Endothelial cell of umbilical vein (primary cell): ENCODE results near the gene STYK1. TPM values are rescaled to one million over a fixed set of nuclear protein-coding genes. Genes with fewer than 3 reads are reported as not detected.

ENCODE experiments used
- BruUV-seq: library from RNA; stranded (reverse); fragments of 400-500 nt; replicated peaks from 2 replicates; lab custom pipeline; 2021; lab: Mats Ljungman, UMichigan
- CTCF ChIA-PET: fragments of 300-600, 350-600 bp; sonication (Branson Sonifier 250); formaldehyde crosslinking; loops from one replicate; lab custom pipeline; 2021; ENCODE audit warnings: antibody characterized with exemption, inconsistent platforms; lab: Charles Lee
- POLR2A ChIA-PET: fragments of 300-600, 350-600 bp; sonication (Branson Sonifier 250); formaldehyde crosslinking; loops from one replicate; lab custom pipeline; 2021; ENCODE audit warnings: antibody characterized with exemption, inconsistent platforms; lab: Charles Lee
- DNase-seq: peaks from one replicate; pipeline ENCODE4 v3.0.0-alpha.2; 2011; ENCODE audit warnings: low read depth, low spot score
- FAIRE-seq: peaks from 2 replicates; lab custom pipeline; 2011; peaks lifted over from hg19 to GRCh38; lab: Jason Lieb, UNC
- H2AFZ ChIP-seq: 2 replicates; pipeline ENCODE4 v1.6.0; 2012; ENCODE audit warnings: low read depth, low read length, control low read depth, inconsistent platforms
- H3K27ac ChIP-seq: 2 replicates; pipeline ENCODE4 v1.5.1; 2011; ENCODE audit warnings: low read depth, mild to moderate bottlenecking, control low read depth, low read length, moderate library complexity; ENCODE audit not compliant: insufficient read depth
- H3K27me3 ChIP-seq, 2 experiments: 2 replicates each; pipeline versions ENCODE4 v1.6.0 to v1.6.1; 2011; ENCODE audit warnings: low read length in 2 of 2, mixed read lengths in 1 of 2; ENCODE audit not compliant: control insufficient read depth in 2 of 2, insufficient read depth in 2 of 2
- H3K36me3 ChIP-seq, 2 experiments: 2 replicates in 1 of 2; 3 replicates in 1 of 2; pipeline ENCODE4 v1.5.1; 2011; ENCODE audit warnings: low read length in 2 of 2, mild to moderate bottlenecking in 1 of 2, moderate library complexity in 1 of 2; ENCODE audit not compliant: control insufficient read depth in 2 of 2, insufficient read depth in 2 of 2; ENCODE audit errors: extremely low read depth in 1 of 2
- H3K4me1 ChIP-seq: 3 replicates; pipeline ENCODE4 v1.5.1; 2011; ENCODE audit warnings: mild to moderate bottlenecking, low read length; ENCODE audit not compliant: control insufficient read depth, insufficient read depth; ENCODE audit errors: extremely low read depth
- H3K4me2 ChIP-seq: 2 replicates; pipeline ENCODE4 v1.6.1; 2011; ENCODE audit warnings: low read length, control low read depth, mixed read lengths; ENCODE audit not compliant: insufficient read depth
- H3K4me3 ChIP-seq, 3 experiments: fragments of 200-600 bp in 1 of 3; sonication (generic), shearing (Covaris generic) in 1 of 3; replicated peaks in 1 of 3; 2 replicates each; pipeline ENCODE4 v1.5.1; 2011 to 2016; ENCODE audit warnings: control low read depth in 3 of 3, low read length in 3 of 3, mild to moderate bottlenecking in 2 of 3, inconsistent platforms in 1 of 3, low read depth in 1 of 3, moderate library complexity in 1 of 3; ENCODE audit not compliant: insufficient read depth in 1 of 3
- H3K79me2 ChIP-seq: 2 replicates; pipeline ENCODE4 v1.6.0; 2012; ENCODE audit warnings: low read length, inconsistent platforms; ENCODE audit not compliant: control insufficient read depth, insufficient read depth
- H3K9ac ChIP-seq: replicated peaks from 2 replicates; pipeline ENCODE3; 2011; ENCODE audit warnings: low read length, control low read depth; ENCODE audit not compliant: insufficient read depth; ENCODE audit errors: extremely low read depth
- H3K9me1 ChIP-seq: replicated peaks from 3 replicates; pipeline ENCODE4 v1.6.0; 2011; ENCODE audit warnings: mild to moderate bottlenecking, low read length; ENCODE audit not compliant: control insufficient read depth, insufficient read depth; ENCODE audit errors: extremely low read depth
- H3K9me3 ChIP-seq: replicated peaks from 2 replicates; pipeline ENCODE4 v1.5.1; 2012; ENCODE audit warnings: low read length, inconsistent platforms; ENCODE audit not compliant: control insufficient read depth, insufficient read depth
- H4K20me1 ChIP-seq: replicated peaks from 2 replicates; pipeline ENCODE3; 2011; ENCODE audit warnings: mild to moderate bottlenecking, low read length; ENCODE audit not compliant: control insufficient read depth, insufficient read depth; ENCODE audit errors: extremely low read depth
- CTCF ChIP-seq, 2 donors: IDR thresholded peaks; 1 replicate in 1 of 2; 2 replicates in 1 of 2; pipeline ENCODE4 v1.5.1; 2011; ENCODE audit warnings: low read length in 2 of 2, mild to moderate bottlenecking in 2 of 2, moderate library complexity in 2 of 2, control low read depth in 1 of 2, inconsistent platforms in 1 of 2, low read depth in 1 of 2; ENCODE audit not compliant: insufficient read depth in 1 of 2; ENCODE audit errors: extremely low read depth in 1 of 2
- GATA2 ChIP-seq: IDR thresholded peaks from 2 replicates; pipeline ENCODE4 v1.7.0; 2011; ENCODE audit warnings: low read depth, mild to moderate bottlenecking, moderate library complexity, mixed read lengths, low read length; ENCODE audit not compliant: insufficient read length, insufficient read depth
- JUN ChIP-seq: IDR thresholded peaks from 2 replicates; pipeline ENCODE4 v1.6.1; 2011; ENCODE audit warnings: borderline replicate concordance, low read depth; ENCODE audit not compliant: insufficient read length, insufficient read depth
- MAX ChIP-seq: IDR thresholded peaks from 2 replicates; pipeline ENCODE4 v1.6.1; 2011; ENCODE audit not compliant: insufficient read depth, insufficient read length
- MYC ChIP-seq: IDR thresholded peaks from one replicate; pipeline ENCODE4 v1.6.1; 2011; ENCODE audit warnings: mild to moderate bottlenecking, low read depth, low read length
- POLR2A ChIP-seq: IDR thresholded peaks from 2 replicates; pipeline ENCODE4 v1.6.1; 2012; ENCODE audit warnings: low read depth, mild to moderate bottlenecking, control low read depth, low read length
- POLR2AphosphoS5 ChIP-seq: IDR thresholded peaks from 2 replicates; pipeline ENCODE4 v1.6.1; 2012; ENCODE audit warnings: low read depth, mild to moderate bottlenecking, control low read depth, low read length, moderate library complexity; ENCODE audit not compliant: insufficient read depth
- dilution Hi-C: fragments of 300-500 bp; cut with MboI; formaldehyde crosslinking; loops from one replicate; pipeline ENCODE4 v1.15.0; 2019; ENCODE audit warnings: low sequenced_read_pairs; ENCODE audit not compliant: extremely low pct_ligation_motif_present
- intact Hi-C: fragments of 100-400 bp; cut with micrococcal nuclease; formaldehyde crosslinking; loops from one replicate; pipeline ENCODE4 v1.10.0; 2022
- polyA plus RNA-seq, 4 experiments: library from polyadenylated mRNA; depleted of rRNA in 3 of 4; stranded (reverse) in 3 of 4; unstranded in 1 of 4; fragments of >200 nt; gene quantifications; 2 replicates each; pipeline versions ENCODE4 v1.2.1 to v1.2.3, GENCODE V29; 2011 to 2012; ENCODE audit warnings: missing spikeins in 1 of 4
- total RNA-seq: library from RNA; stranded (reverse); gene quantifications from 2 replicates; pipeline ENCODE4 v1.2.3, GENCODE V29; 2021

Gene STYK1
- total and polyA plus RNA-seq, 2 donors (not counting 3 experiments of a cell fraction or from before 2014, with no cell fraction given): 7.7 to 15.2 TPM

DNA sequence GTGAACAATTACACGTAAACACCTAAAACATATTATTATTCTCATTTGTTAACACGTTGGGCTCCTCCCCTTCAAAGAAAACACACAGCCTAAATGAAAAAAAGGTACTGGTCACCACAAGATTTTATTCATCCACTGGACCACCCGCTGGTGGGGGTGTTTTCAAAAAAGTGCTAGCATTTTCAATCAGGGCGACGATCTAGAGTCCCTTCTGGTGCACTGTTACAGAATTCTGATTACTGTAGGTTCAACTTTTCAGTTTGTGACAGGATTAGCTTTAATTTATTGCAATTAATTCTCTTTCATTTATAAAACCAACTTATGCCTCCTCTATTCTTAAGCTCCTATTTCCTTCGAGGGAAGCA is 60.9 kb downstream of the STYK1 start:
- H3K9ac ChIP-seq: peak overlapping the region; percentile 98
- no peaks in the 10 kb centered on the region for H3K9me1 ChIP-seq
- ChIA-PET CTCF (interaction anchor here (1.7 to 2.2 kb wide), 2 partner anchors 24 to 137 kb away, joined by 8 to 9 read pairs; no protein-coding TSS in a partner anchor), POLR2A (interaction anchor here (1.1 kb wide), 2 partner anchors 28 to 56 kb away, joined by 3 to 4 read pairs; no protein-coding TSS in a partner anchor)
- no peaks in the 10 kb centered on the region for H3K9me3 ChIP-seq
- peaks cover 24% of the 10 kb centered on the region for H3K79me2 ChIP-seq
- TF ChIP-seq JUN: no peak
- no peak for TF ChIP-seq MAX
- no peak for TF ChIP-seq POLR2A
- TF ChIP-seq CTCF (IDR thresholded peaks at IDR 0.05; ENCODE audit: extremely low read depth in 1 of 2, insufficient read depth in 1 of 2, low read depth in 1 of 2, low read length in 2 of 2): no peak
- TF ChIP-seq GATA2: no peak
- TF ChIP-seq POLR2AphosphoS5: no peak
- TF ChIP-seq MYC: no peak
- H3K4me3 ChIP-seq: peak overlapping the region; percentile 58 to 96 (median 93)
- H3K27me3 ChIP-seq: no peaks in the 10 kb centered on the region
- peak overlapping the region; percentile 38 for H2AFZ ChIP-seq
- peaks cover 4 to 7% of the 10 kb centered on the region in 2 experiments for H3K36me3 ChIP-seq
- dilution Hi-C loops (no loop called here), intact Hi-C loops (loop anchor here (1.0 to 5.0 kb wide), 7 partner anchors 28 to 401 kb away; partner anchors contain the start of genes GABARAPL1, STYK1 and YBX3)
- FAIRE-seq: no peak
- no peak for DNase-seq
- no peaks in the 10 kb centered on the region for H4K20me1 ChIP-seq
- TSS peak; percentile 62 for BruUV-seq
- peaks cover 13% of the 10 kb centered on the region for H3K4me1 ChIP-seq
- H3K4me2 ChIP-seq: peak overlapping the region; percentile 82
- peak overlapping the region; percentile 90 for H3K27ac ChIP-seq
